Fibroblast of mammary gland (primary cell): ENCODE data around the gene AMBP.

ENCODE experiments used
- DNase-seq: peaks from one replicate; pipeline ENCODE4 v3.0.0-alpha.2; 2010; ENCODE audit warnings: low read depth
- H3K4me3 ChIP-seq: 2 replicates; pipeline ENCODE4 v1.5.1; 2011; ENCODE audit warnings: low read depth, mild to moderate bottlenecking, low read length, moderate library complexity; ENCODE audit not compliant: control insufficient read depth
- TF ChIP-seq, protein P1 (sequence below): conservative IDR thresholded peaks from 2 replicates; pipeline ENCODE4 v1.5.1; 2011; ENCODE audit warnings: low read depth, low read length, inconsistent platforms; ENCODE audit not compliant: control insufficient read depth, insufficient read depth

The AMBP gene

DNA sequence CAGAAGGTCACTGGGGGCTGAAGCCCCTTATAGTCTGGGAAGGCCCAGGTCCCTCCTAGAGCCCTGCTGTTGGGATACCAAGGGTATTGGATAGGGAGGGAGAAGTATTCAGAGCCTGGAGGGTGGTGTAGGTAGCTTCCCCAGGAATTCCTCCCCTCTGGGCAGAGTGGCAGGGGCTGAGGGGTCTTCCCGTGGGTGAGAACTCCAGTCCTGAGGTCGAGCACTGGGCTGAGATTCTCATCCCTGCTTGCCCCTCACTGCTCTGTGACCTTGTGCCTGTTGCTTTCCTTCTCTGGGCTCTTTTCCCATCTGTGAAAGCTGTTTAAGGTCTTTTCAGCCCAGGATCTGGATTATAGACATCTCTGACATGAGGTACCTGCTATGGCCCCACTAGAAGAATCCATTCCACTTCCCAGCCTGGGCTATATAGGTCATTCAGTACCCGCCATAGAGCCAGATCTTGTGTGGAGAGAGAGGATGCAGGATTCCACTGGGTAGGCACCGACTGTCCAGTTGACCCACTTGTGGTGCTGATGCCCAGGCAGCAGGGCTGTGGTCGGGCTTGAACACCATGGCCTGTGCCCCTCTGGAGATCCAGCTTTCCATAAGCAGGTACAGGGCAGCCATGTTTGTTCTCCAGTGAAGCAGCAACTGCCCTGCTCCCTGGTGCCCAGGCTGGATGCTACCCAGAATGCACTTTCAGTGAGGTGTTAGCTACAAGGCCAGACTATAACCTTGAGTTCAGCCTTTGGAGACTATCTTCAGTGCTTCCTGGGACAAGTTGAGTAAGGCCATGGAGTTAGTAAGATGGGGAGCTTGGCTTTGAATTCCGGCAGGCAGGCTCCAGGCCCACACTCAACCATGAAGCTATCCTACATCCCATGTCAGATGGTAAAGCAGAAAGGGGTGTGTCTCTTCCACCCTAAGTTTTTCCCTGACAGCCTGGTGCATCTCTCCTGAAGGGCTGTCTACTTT is 60.1 kb downstream of the AMBP start:
- no peak for DNase-seq
- TF ChIP-seq, protein P1, sequence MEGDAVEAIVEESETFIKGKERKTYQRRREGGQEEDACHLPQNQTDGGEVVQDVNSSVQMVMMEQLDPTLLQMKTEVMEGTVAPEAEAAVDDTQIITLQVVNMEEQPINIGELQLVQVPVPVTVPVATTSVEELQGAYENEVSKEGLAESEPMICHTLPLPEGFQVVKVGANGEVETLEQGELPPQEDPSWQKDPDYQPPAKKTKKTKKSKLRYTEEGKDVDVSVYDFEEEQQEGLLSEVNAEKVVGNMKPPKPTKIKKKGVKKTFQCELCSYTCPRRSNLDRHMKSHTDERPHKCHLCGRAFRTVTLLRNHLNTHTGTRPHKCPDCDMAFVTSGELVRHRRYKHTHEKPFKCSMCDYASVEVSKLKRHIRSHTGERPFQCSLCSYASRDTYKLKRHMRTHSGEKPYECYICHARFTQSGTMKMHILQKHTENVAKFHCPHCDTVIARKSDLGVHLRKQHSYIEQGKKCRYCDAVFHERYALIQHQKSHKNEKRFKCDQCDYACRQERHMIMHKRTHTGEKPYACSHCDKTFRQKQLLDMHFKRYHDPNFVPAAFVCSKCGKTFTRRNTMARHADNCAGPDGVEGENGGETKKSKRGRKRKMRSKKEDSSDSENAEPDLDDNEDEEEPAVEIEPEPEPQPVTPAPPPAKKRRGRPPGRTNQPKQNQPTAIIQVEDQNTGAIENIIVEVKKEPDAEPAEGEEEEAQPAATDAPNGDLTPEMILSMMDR: no peak
- H3K4me3 ChIP-seq: no peak overlapping the region

DNA sequence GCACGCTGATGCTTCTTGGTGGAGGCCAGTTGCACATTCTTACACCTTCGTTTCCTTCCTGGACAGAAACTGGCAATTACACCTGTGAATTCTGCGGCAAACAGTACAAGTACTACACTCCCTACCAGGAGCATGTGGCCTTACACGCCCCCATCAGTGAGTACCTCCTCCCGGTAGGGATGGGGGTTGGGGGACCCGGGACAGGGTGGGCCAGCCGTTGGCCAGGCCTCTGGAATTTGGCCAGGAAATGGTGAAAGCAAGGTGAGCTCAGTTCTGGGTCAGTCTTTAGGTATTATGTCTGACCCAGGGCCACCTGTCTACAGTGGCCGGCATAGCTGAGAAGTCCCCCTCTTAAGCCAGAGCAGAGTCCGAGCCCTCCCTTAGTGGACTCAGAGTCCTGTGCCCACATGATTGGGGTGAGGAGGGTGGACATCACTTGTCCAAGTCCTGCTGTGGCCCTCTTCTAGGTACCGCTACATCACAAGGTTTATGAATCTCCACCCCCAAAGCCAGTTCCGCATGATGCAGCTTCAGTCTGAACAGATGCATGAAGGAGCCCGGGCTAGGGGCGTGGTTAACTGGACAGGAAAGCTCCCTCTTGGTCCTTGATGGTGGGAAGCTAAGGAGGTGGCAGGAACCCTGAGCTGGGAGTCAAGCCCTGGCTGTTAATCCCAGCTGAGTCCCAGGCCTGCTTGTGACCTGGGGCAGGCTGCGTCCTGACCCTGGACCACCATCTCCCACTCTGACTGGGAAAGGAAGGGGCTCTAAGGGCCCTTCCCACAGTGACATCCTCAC is 61.3 kb downstream of the AMBP start:
- no peak overlapping the region for H3K4me3 ChIP-seq
- no peak for DNase-seq
- TF ChIP-seq, protein P1: no peak

DNA sequence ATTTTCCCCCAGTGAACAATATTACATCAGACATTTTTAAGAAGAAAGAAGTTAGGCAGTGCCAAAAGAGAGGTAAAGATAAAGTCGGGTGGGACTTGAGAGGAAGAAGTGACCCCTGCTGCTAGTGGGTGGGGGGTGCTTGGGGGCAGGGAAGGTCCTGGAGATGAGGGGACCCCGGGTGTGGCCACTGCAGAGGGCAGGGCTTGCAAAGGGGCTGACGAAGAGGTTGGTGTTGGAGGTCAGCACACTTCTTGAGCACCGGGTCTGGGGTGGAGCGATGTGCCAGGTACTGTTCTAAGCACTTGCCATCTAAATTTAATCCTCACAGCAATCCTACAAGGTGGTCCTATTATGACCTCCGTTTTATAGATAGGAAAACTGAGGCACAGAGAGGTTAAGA is 62.0 kb downstream of the AMBP start:
- no peak overlapping the region for H3K4me3 ChIP-seq
- TF ChIP-seq, protein P1: no peak
- no peak for DNase-seq

- no peak overlapping the region for H3K4me3 ChIP-seq
- TF ChIP-seq, protein P1: no peak
- no peak for DNase-seq
Measured at GRCh38 chr9:114015607-114016006, 62.5 kb downstream of the AMBP start.

GRCh38 chr9:114014044-114014443 is 64.1 kb downstream of the AMBP start:
- TF ChIP-seq, protein P1: no peak
- no peak overlapping the region for H3K4me3 ChIP-seq
- no peak for DNase-seq

- TF ChIP-seq, protein P1: no peak
- H3K4me3 ChIP-seq: no peak overlapping the region
- DNase-seq: no peak
Measured at GRCh38 chr9:114012126-114012525, 66.0 kb downstream of the AMBP start.
